GM12801 (cell line): ENCODE results near the gene SUB1.
A peak's percentile ranks its signal among the peaks of the same experiment; 100 is the strongest.

Source experiments
- TF ChIP-seq, protein P1 (sequence below): IDR thresholded peaks from one replicate; pipeline ENCODE4 v1.5.1; 2011; ENCODE audit warnings: control low read depth; ENCODE audit not compliant: insufficient read length; ENCODE audit errors: extremely low read depth

SUB1 gene

DNA sequence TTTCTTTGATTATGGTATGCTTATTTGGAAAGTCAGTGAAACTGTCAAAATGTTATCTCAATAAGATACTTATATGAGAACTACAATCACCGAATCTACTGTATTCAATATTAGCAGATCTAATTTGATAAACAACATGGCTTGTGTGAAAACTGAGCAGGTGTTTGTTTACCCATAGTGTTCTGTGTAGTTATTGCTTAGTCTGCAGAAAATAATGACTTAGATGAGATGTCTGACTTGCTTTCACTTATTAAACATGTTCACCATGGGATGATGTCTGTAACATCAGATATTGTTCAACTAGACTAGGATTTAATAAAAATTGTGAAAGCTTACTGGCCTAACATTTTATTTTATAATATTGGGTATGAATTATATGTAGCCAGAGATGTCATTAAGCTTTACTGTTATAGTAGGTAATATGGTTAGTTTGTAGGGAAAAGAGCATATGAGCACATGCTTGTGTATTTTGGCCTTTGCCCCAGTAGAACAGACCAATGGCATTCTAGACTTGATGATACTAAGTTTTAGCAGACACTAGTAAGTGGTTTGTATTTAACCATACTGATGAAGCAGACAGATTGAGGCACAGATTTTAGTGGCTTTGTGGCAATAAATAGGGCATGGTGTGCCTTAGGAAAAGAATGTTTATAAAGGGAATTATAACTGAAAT, 16.4 kb downstream of the SUB1 start:
- TF ChIP-seq, protein P1, sequence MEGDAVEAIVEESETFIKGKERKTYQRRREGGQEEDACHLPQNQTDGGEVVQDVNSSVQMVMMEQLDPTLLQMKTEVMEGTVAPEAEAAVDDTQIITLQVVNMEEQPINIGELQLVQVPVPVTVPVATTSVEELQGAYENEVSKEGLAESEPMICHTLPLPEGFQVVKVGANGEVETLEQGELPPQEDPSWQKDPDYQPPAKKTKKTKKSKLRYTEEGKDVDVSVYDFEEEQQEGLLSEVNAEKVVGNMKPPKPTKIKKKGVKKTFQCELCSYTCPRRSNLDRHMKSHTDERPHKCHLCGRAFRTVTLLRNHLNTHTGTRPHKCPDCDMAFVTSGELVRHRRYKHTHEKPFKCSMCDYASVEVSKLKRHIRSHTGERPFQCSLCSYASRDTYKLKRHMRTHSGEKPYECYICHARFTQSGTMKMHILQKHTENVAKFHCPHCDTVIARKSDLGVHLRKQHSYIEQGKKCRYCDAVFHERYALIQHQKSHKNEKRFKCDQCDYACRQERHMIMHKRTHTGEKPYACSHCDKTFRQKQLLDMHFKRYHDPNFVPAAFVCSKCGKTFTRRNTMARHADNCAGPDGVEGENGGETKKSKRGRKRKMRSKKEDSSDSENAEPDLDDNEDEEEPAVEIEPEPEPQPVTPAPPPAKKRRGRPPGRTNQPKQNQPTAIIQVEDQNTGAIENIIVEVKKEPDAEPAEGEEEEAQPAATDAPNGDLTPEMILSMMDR: no peak

GRCh38 chr5:32602906-32603305, 17.5 kb downstream of the SUB1 start:
- TF ChIP-seq, protein P1: no peak

DNA sequence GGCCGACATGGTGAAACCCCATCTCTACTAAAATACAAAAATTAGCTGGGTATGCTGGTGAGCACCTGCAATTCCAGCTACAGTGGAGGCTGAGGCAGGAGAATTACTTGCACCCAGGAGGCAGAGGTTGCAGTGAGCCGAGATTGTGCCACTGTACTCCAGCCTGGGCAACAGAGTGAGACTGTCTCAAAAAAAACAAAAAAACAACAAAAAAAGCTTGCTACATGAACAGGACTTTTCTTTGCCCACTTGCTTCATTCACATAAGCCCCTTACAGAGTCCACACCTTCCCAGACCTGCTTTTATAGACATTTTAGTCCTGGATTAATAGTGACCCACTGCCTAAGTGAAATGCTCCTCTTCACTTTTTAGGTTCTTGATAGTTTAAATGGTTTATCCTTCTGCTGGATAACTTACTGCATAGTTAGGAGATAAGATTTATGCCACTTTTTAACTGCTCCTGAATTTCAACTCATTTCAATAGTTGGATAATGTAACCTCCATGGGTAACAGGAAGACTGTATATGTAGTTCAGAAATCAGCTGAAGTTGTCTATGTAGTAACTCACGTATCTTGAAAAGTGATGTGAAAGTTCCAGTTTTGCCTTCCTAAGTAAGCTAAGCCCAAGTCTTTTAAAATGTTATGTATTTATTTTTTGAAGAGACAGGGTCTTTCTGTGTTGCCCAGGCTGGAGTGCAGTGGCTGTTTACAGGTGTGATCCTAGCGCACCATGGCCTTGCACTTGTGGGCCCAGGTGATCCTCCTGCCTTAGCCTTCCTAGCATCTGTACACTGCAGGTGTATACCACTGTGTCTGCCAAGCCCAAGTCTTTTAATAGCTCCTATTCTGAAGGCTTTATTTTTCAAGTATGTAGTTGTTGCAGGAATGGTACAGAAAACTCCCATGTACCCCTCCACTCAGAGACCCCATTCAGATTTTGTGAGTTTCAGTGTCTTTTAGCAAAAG, 19.7 kb downstream of the SUB1 start:
- TF ChIP-seq, protein P1: no peak

DNA sequence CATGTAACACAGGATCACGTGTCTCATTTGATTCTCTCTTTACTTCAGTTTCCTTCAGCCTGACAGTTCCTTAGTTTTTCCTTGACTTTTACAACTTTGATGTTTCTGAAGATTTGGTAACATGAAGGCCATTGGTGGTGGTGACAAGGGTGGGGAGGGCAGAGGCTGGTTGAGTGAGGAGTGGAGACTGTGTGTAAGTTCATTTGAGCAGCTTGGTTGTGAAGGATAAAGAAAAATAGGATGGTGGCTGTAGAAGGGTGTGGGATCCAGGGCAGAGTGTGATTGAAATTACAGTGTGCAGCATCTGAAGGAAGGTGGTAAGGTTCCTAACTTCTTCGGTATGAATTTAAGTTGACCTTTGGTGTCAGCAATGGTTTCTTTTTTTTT, 20.4 kb downstream of the SUB1 start:
- TF ChIP-seq, protein P1: no peak

DNA sequence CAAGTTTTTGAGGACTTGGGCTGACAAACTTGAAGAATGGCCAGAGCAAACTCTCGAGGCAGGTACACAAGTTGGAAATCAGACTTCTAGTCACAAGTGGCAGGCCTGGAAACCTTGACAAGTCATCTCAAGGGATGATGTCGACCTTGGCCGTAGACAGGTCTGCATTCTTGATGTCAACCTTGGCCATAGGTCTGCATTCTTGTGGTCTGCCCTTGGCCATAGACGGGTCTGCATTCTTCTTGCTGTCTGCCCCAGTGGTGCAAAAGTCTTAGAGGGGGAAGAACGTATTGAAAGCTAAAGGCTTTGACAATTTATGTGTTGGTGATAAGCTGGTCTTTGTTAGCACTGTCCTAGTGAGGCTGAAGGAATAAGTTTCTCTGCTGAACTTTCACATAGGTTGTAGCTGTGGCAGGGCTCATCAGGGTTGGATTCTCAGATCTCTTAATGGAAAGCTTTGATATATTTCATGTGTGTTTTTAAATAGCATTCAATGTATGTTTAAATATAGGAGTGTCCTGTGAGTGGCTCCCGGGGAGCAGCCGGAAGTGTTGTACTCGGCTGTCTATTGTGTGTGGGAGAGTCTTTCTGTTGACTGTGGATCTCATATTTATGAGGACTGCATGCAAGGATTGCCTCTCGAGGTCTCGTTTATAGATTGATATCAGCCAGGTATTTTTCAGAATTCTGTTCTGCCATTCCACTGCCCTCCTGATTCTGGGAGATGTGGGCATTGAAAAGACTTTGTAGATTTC, 27.0 kb downstream of the SUB1 start:
- TF ChIP-seq, protein P1: no peak

DNA sequence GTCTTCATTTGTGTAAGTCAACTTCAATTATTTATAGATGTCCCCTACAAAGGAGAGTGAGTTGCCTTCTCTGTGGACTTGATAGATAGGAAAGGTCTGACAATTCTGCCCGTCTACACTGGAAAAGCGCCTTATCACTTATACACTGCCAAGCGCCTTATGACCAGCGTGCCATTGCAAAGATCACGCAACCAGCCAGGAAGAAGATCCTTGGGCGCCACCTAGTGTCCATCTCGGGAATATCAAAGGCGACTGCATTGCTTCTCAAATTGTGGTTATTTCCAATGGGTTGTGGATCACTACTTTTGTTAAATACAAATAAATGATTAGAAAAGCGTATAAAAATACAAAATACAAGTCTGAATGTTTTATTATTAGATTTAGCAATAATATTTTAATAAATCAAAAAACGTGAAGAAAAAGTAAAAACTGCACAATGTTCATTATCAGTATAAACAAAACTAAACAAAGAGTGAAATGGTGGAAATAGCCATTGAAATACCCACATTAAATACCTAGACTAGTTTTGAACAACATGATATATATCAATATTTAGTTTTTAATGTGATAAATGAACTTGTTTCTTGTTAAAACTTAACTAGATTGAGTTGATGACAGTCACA, 27.8 kb downstream of the SUB1 start:
- TF ChIP-seq, protein P1: peak; percentile 42
